Naive B cell (primary cell): ENCODE data around the gene DUSP2. TPM values are rescaled to one million over a fixed set of nuclear protein-coding genes. Genes with fewer than 3 reads are reported as not detected.

Experiments
- ATAC-seq, 2 donors: fragments of 150-1000 bp; cut with Tn5 transposase; 2 replicates each; pipeline ENCODE4 v1.10.0; 2021; ENCODE audit warnings: low read depth in 2 of 2, mild to moderate bottlenecking in 2 of 2, moderate library complexity in 2 of 2
- DNase-seq: peaks from one replicate; pipeline ENCODE4 v3.0.0; 2022
- H3K27ac Mint-ChIP-seq, 6 donors: one replicate each; pipeline ENCODE4 v1.8.0; 2020 to 2022; ENCODE audit warnings: mild to moderate bottlenecking in 6 of 6, mixed read lengths in 6 of 6, moderate library complexity in 5 of 6, inconsistent platforms in 2 of 6
- H3K27me3 Mint-ChIP-seq, 3 donors: one replicate each; pipeline ENCODE4 v1.8.0; 2021 to 2022; ENCODE audit warnings: mixed read lengths in 3 of 3, mild to moderate bottlenecking in 1 of 3
- H3K36me3 Mint-ChIP-seq, 2 donors: one replicate each; pipeline ENCODE4 v1.8.0; 2020 to 2022; ENCODE audit warnings: mixed read lengths in 2 of 2, inconsistent platforms in 1 of 2, mild to moderate bottlenecking in 1 of 2
- H3K4me1 Mint-ChIP-seq, 3 donors: one replicate each; pipeline ENCODE4 v1.8.0; 2020 to 2022; ENCODE audit warnings: mixed read lengths in 3 of 3, inconsistent platforms in 1 of 3, mild to moderate bottlenecking in 1 of 3, moderate library complexity in 1 of 3
- H3K4me3 Mint-ChIP-seq, 8 donors: one replicate each; pipeline ENCODE4 v1.8.0; 2020 to 2022; ENCODE audit warnings: mild to moderate bottlenecking in 8 of 8, mixed read lengths in 8 of 8, moderate library complexity in 8 of 8, inconsistent platforms in 2 of 8
- H3K9me3 Mint-ChIP-seq, 7 donors: one replicate each; pipeline ENCODE4 v1.8.0; 2020 to 2022; ENCODE audit warnings: mixed read lengths in 7 of 7, mild to moderate bottlenecking in 5 of 7, inconsistent platforms in 2 of 7, moderate library complexity in 1 of 7
- polyA plus RNA-seq, 6 donors: library from polyadenylated mRNA; unstranded; fragments of 300-500 nt; fragmentation: Illumina TruSeq; gene quantifications; one replicate each; pipeline ENCODE4 v1.2.3, GENCODE V29; 2021; ENCODE audit warnings: low read depth in 6 of 6

Gene DUSP2
- polyA plus RNA-seq, 6 donors from 2014 or later = 56.3 to 220 (median 95.9) TPM

- Mint-ChIP-seq H3K4me1 (peaks cover 0 to 7% (median 5%) of the 10 kb centered on the region in 3 donors), H3K27ac (no peak overlapping the region), H3K36me3 (peaks cover 0 to 5% of the 10 kb centered on the region in 2 donors), H3K9me3 (peaks cover 2 to 5% (median 4%) of the 10 kb centered on the region in 7 donors), H3K4me3 (no peak overlapping the region), H3K27me3 (peaks cover 0 to 6% (median 3%) of the 10 kb centered on the region in 3 donors)
- ATAC-seq = no peak
- DNase-seq = no peak
Measured at GRCh38 chr2:96099861-96100798, 45.1 kb downstream of the DUSP2 start.

DNA sequence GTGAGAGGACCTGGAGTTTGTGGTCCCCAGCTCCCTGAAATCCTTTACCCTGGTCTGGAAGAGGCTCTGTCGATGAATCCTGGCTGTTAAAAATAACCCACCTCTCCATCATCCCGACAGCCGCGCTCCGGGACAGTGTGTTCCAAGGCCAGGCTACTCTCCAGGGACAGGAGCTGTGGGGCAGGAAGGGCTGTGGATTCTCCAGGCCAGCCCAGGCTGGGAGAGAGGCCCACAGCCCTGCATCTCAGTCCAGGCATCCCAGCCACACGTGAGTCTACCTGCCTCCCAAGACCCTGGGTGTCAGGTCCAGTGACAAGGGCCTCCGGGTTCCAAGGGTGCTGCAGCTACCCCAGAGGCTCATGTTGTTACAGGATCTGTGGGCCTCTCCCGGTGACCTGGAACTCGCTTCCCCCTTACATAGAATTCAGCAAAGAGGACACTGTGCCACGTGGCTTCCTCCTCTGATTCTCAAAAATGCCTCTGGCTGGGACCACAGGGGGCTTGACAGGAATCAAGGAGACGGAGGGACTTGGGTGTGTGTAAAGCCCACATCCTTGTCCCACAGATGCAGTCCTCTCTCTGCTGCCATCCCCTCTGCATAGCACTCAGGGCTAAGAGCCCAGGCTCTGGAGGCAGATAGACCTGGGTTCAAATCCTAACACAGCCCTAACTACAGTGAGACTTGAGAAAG lies 46.2 kb downstream of the DUSP2 start:
- no peak overlapping the region for H3K4me3 Mint-ChIP-seq
- no peaks in the 10 kb centered on the region for H3K9me3 Mint-ChIP-seq
- H3K36me3 Mint-ChIP-seq = no peaks in the 10 kb centered on the region
- peaks cover 0 to 6% (median 3%) of the 10 kb centered on the region in 3 donors for H3K27me3 Mint-ChIP-seq
- no peak for DNase-seq
- no peak for ATAC-seq
- H3K4me1 Mint-ChIP-seq = peaks cover 0 to 3% (median 0%) of the 10 kb centered on the region in 3 donors
- H3K27ac Mint-ChIP-seq = peak overlapping the region in 1 of 6 donors; percentile 52

GRCh38 chr2:96097951-96098823 lies 47.1 kb downstream of the DUSP2 start:
- Mint-ChIP-seq H3K27me3 (peaks cover 0 to 6% (median 3%) of the 10 kb centered on the region in 3 donors), H3K4me3 (no peak overlapping the region), H3K9me3 (no peaks in the 10 kb centered on the region), H3K36me3 (no peaks in the 10 kb centered on the region), H3K27ac (peak overlapping the region in 1 of 6 donors; percentile 84), H3K4me1 (no peaks in the 10 kb centered on the region)
- DNase-seq = no peak
- ATAC-seq = no peak

DNA sequence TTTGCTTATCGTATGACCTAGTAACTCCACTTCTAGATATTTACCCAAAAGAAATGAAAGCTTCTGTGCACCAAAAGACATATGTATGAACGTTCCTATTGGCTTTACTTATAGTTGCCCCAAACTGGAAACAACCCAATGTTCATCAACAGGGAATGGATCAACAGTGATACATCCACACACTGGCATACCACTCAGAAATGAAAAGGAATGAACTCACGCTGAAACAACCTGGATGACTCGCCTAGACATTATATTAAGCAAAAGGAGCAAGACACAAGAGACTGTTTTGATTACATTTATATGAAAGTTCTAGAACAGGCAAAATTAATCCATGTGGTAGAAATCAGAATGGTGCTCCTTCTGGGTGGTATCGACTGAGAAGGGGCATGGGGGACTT lies 47.8 kb downstream of the DUSP2 start:
- peak overlapping the region in 1 of 6 donors; percentile 19 for H3K27ac Mint-ChIP-seq
- no peak for ATAC-seq
- peaks cover 0 to 6% (median 3%) of the 10 kb centered on the region in 3 donors for H3K27me3 Mint-ChIP-seq
- H3K36me3 Mint-ChIP-seq = no peaks in the 10 kb centered on the region
- peaks cover 0 to 1% (median 0%) of the 10 kb centered on the region in 3 donors for H3K4me1 Mint-ChIP-seq
- no peak overlapping the region for H3K4me3 Mint-ChIP-seq
- no peak for DNase-seq
- H3K9me3 Mint-ChIP-seq = no peaks in the 10 kb centered on the region

- Mint-ChIP-seq H3K27ac (peak overlapping the region in 1 of 6 donors; percentile 60), H3K4me1 (peaks cover 0 to 7% (median 0%) of the 10 kb centered on the region in 3 donors), H3K9me3 (no peaks in the 10 kb centered on the region), H3K36me3 (no peaks in the 10 kb centered on the region), H3K4me3 (no peak overlapping the region), H3K27me3 (peaks cover 0 to 8% (median 6%) of the 10 kb centered on the region in 3 donors)
- no peak for DNase-seq
- no peak for ATAC-seq
Measured at GRCh38 chr2:96095116-96095636, 50.1 kb downstream of the DUSP2 start.

- Mint-ChIP-seq H3K36me3 (no peaks in the 10 kb centered on the region), H3K4me1 (peaks cover 0 to 7% (median 0%) of the 10 kb centered on the region in 3 donors), H3K4me3 (no peak overlapping the region)
Measured at GRCh38 chr2:96093528-96093927, 51.7 kb downstream of the DUSP2 start.

More at GRCh38 chr2:96093528-96093927, 51.7 kb downstream of the DUSP2 start:
- DNase-seq (no peak), ATAC-seq (no peak)
- Mint-ChIP-seq H3K9me3 (no peaks in the 10 kb centered on the region), H3K27ac (no peak overlapping the region), H3K27me3 (peaks cover 0 to 10% (median 8%) of the 10 kb centered on the region in 3 donors)

Other genes starting within 250 kb of the DUSP2 start
- gene ANKRD36C, start 153.6 kb downstream of the DUSP2 start, polyA plus RNA-seq = 10 to 100 TPM in 5 of 6 donors, 1 to 10 TPM in 1; 4.7 to 30.1 (median 15.4) TPM
- gene GPAT2, start 110.5 kb downstream of the DUSP2 start, polyA plus RNA-seq = 10 to 100 TPM in 1 of 6 donors, 1 to 10 TPM in 5; 1.2 to 28.4 (median 2.1) TPM
- gene ADRA2B, start 28.9 kb downstream of the DUSP2 start, polyA plus RNA-seq = under 1 TPM in 1 of 6 donors, not detected in 5; 0.15 TPM
- gene ASTL, start 6.9 kb downstream of the DUSP2 start, polyA plus RNA-seq = not detected
- 100 to 1,000 TPM; 219 to 401 (median 239) TPM for gene STARD7, start 63.4 kb upstream of the DUSP2 start, polyA plus RNA-seq
- 10 to 100 TPM; 37.8 to 52.0 (median 40.1) TPM for gene TMEM127, start 120.6 kb upstream of the DUSP2 start, polyA plus RNA-seq
- gene CIAO1, start 120.8 kb upstream of the DUSP2 start, polyA plus RNA-seq = 100 to 1,000 TPM in 1 of 6 donors, 10 to 100 TPM in 5; 57.8 to 101 (median 92.2) TPM
- 10 to 100 TPM; 61.7 to 95.9 (median 71.2) TPM for gene SNRNP200, start 160.1 kb upstream of the DUSP2 start, polyA plus RNA-seq
- 1 to 10 TPM in 5 of 6 donors, under 1 TPM in 1; 0.78 to 3.9 (median 1.5) TPM for gene ITPRIPL1, start 179.9 kb upstream of the DUSP2 start, polyA plus RNA-seq
- under 1 TPM in 1 of 6 donors, not detected in 5; 0.45 TPM for gene NCAPH, start 190.3 kb upstream of the DUSP2 start, polyA plus RNA-seq